Skin epidermis (tissue), 12 donors: ENCODE measurements around the gene CDH16.
"Not testable (repeated sequence)": the region's sequence is repeated elsewhere in the genome, so short reads cannot be mapped to it uniquely, and the experiment has no call there.

Experiments used
- H3K27ac ChIP-seq, 21 experiments: fragments of 200-600 bp; sonication (generic) in 11 of 21; one replicate each; pipeline ENCODE4 v1.5.0; 2020; ENCODE audit warnings: mild to moderate bottlenecking in 3 of 21, inconsistent platforms in 2 of 21, moderate library complexity in 2 of 21
- H3K4me3 ChIP-seq, 7 experiments: fragments of 200-600 bp; sonication (generic) in 2 of 7; one replicate each; pipeline ENCODE4 v1.5.0; 2020; ENCODE audit warnings: inconsistent platforms in 2 of 7, mild to moderate bottlenecking in 2 of 7, moderate library complexity in 1 of 7

Gene CDH16

GRCh38 chr16:66901626-66902025 lies 17.1 kb downstream of the CDH16 start:
- Histone ChIP-seq H3K27ac (peak overlapping the region in 3 of 21 experiments; percentile 23 to 77 (median 63)), H3K4me3 (no peak overlapping the region)

GRCh38 chr16:66900721-66901441 lies 17.8 kb downstream of the CDH16 start:
- Histone ChIP-seq H3K27ac (peak overlapping the region in 9 of 21 experiments; percentile 17 to 77 (median 56)), H3K4me3 (no peak overlapping the region)

GRCh38 chr16:66899945-66900710 lies 18.6 kb downstream of the CDH16 start:
- H3K27ac ChIP-seq = peak overlapping the region in 9 of 21 experiments; percentile 17 to 77 (median 56)
- no peak overlapping the region for H3K4me3 ChIP-seq

GRCh38 chr16:66899310-66899944 lies 19.3 kb downstream of the CDH16 start:
- no peak overlapping the region for H3K4me3 ChIP-seq
- peak overlapping the region in 6 of 21 experiments; percentile 20 to 77 (median 30) for H3K27ac ChIP-seq

GRCh38 chr16:66898933-66899309 lies 19.8 kb downstream of the CDH16 start:
- Histone ChIP-seq H3K27ac (peak overlapping the region in 1 of 21 experiments; percentile 22), H3K4me3 (no peak overlapping the region)

GRCh38 chr16:66898207-66898606 lies 20.5 kb downstream of the CDH16 start:
- Histone ChIP-seq H3K4me3 (no peak overlapping the region), H3K27ac (no peak overlapping the region)

- not testable (repeated sequence) for H3K4me3 ChIP-seq, H3K27ac ChIP-seq
Observed at GRCh38 chr16:66896682-66897081, 22.0 kb downstream of the CDH16 start.

GRCh38 chr16:66895999-66896398 lies 22.7 kb downstream of the CDH16 start:
- H3K27ac ChIP-seq = no peak overlapping the region

GRCh38 chr16:66895689-66895979 lies 23.1 kb downstream of the CDH16 start:
- no peak overlapping the region for H3K27ac ChIP-seq
- H3K4me3 ChIP-seq = no peak overlapping the region

More at GRCh38 chr16:66895999-66896398, 22.7 kb downstream of the CDH16 start:
- H3K4me3 ChIP-seq = no peak overlapping the region

- Histone ChIP-seq H3K4me3 (no peak overlapping the region), H3K27ac (no peak overlapping the region)
Observed at GRCh38 chr16:66894948-66895688, 23.6 kb downstream of the CDH16 start.

- Histone ChIP-seq H3K27ac (no peak overlapping the region), H3K4me3 (no peak overlapping the region)
Observed at GRCh38 chr16:66894055-66894454, 24.6 kb downstream of the CDH16 start.

- no peak overlapping the region for H3K4me3 ChIP-seq
Observed at GRCh38 chr16:66891797-66892196, 26.9 kb downstream of the CDH16 start.

GRCh38 chr16:66891360-66891759 lies 27.3 kb downstream of the CDH16 start:
- no peak overlapping the region for H3K27ac ChIP-seq
- no peak overlapping the region for H3K4me3 ChIP-seq

More at GRCh38 chr16:66891797-66892196, 26.9 kb downstream of the CDH16 start:
- no peak overlapping the region for H3K27ac ChIP-seq

GRCh38 chr16:66890799-66891198 lies 27.9 kb downstream of the CDH16 start:
- H3K4me3 ChIP-seq = no peak overlapping the region
- no peak overlapping the region for H3K27ac ChIP-seq

- Histone ChIP-seq H3K27ac (no peak overlapping the region), H3K4me3 (no peak overlapping the region)
Observed at GRCh38 chr16:66889622-66890021, 29.1 kb downstream of the CDH16 start.

GRCh38 chr16:66888647-66889615 lies 29.8 kb downstream of the CDH16 start:
- H3K27ac ChIP-seq = no peak overlapping the region
- no peak overlapping the region for H3K4me3 ChIP-seq

- H3K4me3 ChIP-seq = no peak overlapping the region
- H3K27ac ChIP-seq = no peak overlapping the region
Observed at GRCh38 chr16:66886914-66887313, 31.8 kb downstream of the CDH16 start.

GRCh38 chr16:66886321-66886720 lies 32.4 kb downstream of the CDH16 start:
- Histone ChIP-seq H3K4me3 (no peak overlapping the region), H3K27ac (no peak overlapping the region)

GRCh38 chr16:66885491-66885890 lies 33.2 kb downstream of the CDH16 start:
- H3K4me3 ChIP-seq = no peak overlapping the region
- H3K27ac ChIP-seq = no peak overlapping the region
